NCI-H2107 treated with DMSO at 0.1 percent for 48 hours (cell line): ENCODE results near the gene ACAP3.
"Not testable (repeated sequence)": the region's sequence is repeated elsewhere in the genome, so short reads cannot be mapped to it uniquely, and the experiment has no call there.

ENCODE experiments used
- DNase-seq: peaks from one replicate; lab custom pipeline; 2025; ENCODE audit not compliant: unreplicated experiment; lab: John Stamatoyannopoulos, UW

ACAP3 gene

DNA sequence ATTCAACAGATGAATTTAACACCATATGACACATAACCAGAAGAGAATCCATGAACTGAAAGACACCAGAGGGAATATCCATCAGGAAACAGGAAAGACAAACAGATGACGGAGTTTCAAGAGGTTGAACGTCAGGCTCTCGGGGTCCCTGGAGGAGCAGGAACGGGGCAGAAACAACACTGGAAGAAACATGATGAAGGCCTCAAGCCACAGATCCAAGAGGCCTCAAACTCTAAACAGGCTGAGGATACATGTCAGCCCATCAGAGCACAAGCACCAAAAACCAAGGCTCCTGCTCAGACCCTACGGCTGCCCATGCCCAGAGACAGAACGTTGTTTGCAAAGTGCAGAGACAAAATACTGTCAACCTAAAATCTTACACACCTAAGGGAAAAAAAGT, 9.7 kb upstream of the ACAP3 start:
- no peak for DNase-seq

DNA sequence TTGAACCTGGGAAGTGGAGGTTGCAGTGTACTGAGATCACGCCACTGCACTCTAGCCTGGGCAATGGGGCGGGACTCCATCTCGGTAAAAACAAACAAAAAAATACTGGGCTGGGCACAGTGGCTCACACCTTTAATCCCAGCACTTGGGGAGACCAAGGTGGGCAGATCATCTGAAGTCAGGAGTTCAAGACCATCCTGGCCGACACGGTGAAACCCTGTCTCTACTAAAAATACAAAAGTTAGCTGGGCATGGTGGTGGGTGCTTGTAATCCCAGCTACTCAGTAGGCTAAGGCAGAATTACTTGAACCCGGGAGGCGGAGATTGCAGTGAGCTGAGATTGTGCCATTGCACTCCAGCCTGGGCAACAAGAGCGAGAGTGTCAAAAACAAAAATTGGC, 8.5 kb upstream of the ACAP3 start:
- not testable (repeated sequence) for DNase-seq

- no peak for DNase-seq
Measured at GRCh38 chr1:1315435-1315954, 7.8 kb upstream of the ACAP3 start.

- DNase-seq: no peak
Measured at GRCh38 chr1:1314678-1315335, 7.1 kb upstream of the ACAP3 start.

GRCh38 chr1:1314237-1314586, 6.5 kb upstream of the ACAP3 start:
- no peak for DNase-seq

DNA sequence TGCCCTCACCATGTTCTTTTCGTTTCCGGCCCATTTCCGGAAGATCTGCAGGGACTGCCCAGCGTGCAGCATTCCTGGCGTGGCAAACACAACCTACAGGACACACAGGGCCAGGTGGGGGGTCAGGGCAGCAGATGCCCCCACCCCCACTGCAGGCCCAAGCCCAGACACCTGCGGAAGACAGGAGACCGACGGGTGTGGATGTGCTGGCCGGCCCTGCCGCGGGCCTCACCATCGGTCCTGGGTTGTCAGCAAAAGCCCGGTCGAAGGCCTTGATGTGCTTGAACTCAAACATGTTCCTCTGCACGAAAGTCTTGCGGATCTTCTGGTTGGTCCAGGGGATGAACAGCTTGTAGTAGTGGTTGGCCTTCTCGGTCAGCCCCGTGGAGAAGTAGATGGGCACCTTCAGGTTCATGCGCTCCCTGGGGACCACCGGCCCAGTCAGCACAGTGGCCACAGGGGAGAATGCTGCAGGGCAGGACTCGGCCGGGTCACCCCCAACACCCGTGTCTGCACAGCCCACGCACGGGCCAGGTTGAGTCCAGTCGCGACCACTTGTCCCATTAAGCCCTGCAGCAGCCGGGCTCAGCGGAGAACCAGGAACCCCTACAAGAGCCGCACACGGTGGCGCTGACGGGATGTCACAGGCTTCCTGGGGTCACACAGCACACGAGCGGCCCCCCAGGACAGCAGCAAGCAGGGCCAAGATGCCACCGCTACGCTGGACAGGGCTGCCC, 5.9 kb upstream of the ACAP3 start:
- no peak for DNase-seq

- DNase-seq: no peak
Measured at GRCh38 chr1:1312450-1313314, 5.0 kb upstream of the ACAP3 start.

GRCh38 chr1:1311107-1312104, 3.7 kb upstream of the ACAP3 start:
- DNase-seq: no peak

- DNase-seq: no peak
Measured at GRCh38 chr1:1310476-1311053, 2.8 kb upstream of the ACAP3 start.

DNA sequence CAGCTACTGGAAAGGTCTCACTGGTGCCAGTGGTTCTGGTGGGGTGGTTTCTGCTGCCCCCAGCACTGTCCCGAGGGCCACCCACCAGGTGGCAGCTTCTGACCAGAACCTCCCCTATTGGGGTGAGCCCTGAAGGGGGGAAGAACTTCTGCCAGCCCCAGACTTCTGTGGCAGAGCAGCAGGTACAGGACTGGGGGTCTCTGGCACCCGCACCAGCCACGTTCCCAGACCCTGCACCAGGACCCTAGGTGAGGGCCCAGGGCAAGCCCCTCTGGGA, 2.3 kb upstream of the ACAP3 start:
- DNase-seq: no peak

- DNase-seq: no peak
Measured at GRCh38 chr1:1309251-1310108, 1.8 kb upstream of the ACAP3 start.

- no peak for DNase-seq
Measured at GRCh38 chr1:1308756-1309250, 1.1 kb upstream of the ACAP3 start.

GRCh38 chr1:1307261-1307922, 338 bp downstream of the ACAP3 start:
- DNase-seq: no peak

- no peak for DNase-seq
Measured at GRCh38 chr1:1306661-1307260, 969 bp downstream of the ACAP3 start.

GRCh38 chr1:1306070-1306660, 1.6 kb downstream of the ACAP3 start:
- no peak for DNase-seq

- DNase-seq: no peak
Measured at GRCh38 chr1:1305300-1306069, 2.2 kb downstream of the ACAP3 start.
